Activated CD4-positive, alpha-beta T cell treated with anti-CD3 and anti-CD28 coated beads, Interleukin-2, amount 50 U/mL, for 24 hours (primary cell): ENCODE results near the gene PRKN.

Source experiments
- DNase-seq, 2 donors: peaks; one replicate each; pipeline ENCODE4 v3.0.0-alpha.2; 2020; ENCODE audit warnings: low read depth in 1 of 2, low spot score in 1 of 2

Gene PRKN

GRCh38 chr6:161408041-161408440 lies 1319.5 kb downstream of the PRKN start:
- no peak for DNase-seq

GRCh38 chr6:161407581-161407980 lies 1320.0 kb downstream of the PRKN start:
- no peak for DNase-seq

GRCh38 chr6:161407115-161407514 lies 1320.5 kb downstream of the PRKN start:
- no peak for DNase-seq

GRCh38 chr6:161406646-161407045 lies 1320.9 kb downstream of the PRKN start:
- DNase-seq = no peak

- DNase-seq = no peak
Measured at GRCh38 chr6:161405418-161405817, 1322.1 kb downstream of the PRKN start.

GRCh38 chr6:161403717-161404116 lies 1323.8 kb downstream of the PRKN start:
- DNase-seq = no peak

- no peak for DNase-seq
Measured at GRCh38 chr6:161401587-161402309, 1325.8 kb downstream of the PRKN start.

GRCh38 chr6:161400671-161401070 lies 1326.9 kb downstream of the PRKN start:
- no peak for DNase-seq

GRCh38 chr6:161396539-161396938 lies 1331.0 kb downstream of the PRKN start:
- DNase-seq = no peak

GRCh38 chr6:161395716-161396231 lies 1331.8 kb downstream of the PRKN start:
- no peak for DNase-seq

GRCh38 chr6:161394437-161394836 lies 1333.1 kb downstream of the PRKN start:
- DNase-seq = no peak

- peak in 1 of 2 donors; percentile 74 for DNase-seq
Measured at GRCh38 chr6:161393839-161394364, 1333.7 kb downstream of the PRKN start.

- DNase-seq = no peak
Measured at GRCh38 chr6:161393292-161393691, 1334.3 kb downstream of the PRKN start.

- DNase-seq = no peak
Measured at GRCh38 chr6:161389756-161390155, 1337.8 kb downstream of the PRKN start.

GRCh38 chr6:161383951-161384350 lies 1343.6 kb downstream of the PRKN start:
- DNase-seq = no peak

- DNase-seq = no peak
Measured at GRCh38 chr6:161379834-161380582, 1347.6 kb downstream of the PRKN start.

- DNase-seq = no peak
Measured at GRCh38 chr6:161378115-161378514, 1349.5 kb downstream of the PRKN start.

- DNase-seq = no peak
Measured at GRCh38 chr6:161377116-161377515, 1350.5 kb downstream of the PRKN start.

GRCh38 chr6:161376367-161376766 lies 1351.2 kb downstream of the PRKN start:
- no peak for DNase-seq

GRCh38 chr6:161374971-161375873 lies 1352.3 kb downstream of the PRKN start:
- no peak for DNase-seq

GRCh38 chr6:161373905-161374451 lies 1353.6 kb downstream of the PRKN start:
- DNase-seq = peak; percentile 44 to 46
